Activated B cell treated with CpG ODN at 0.5 μM for 24 hours (primary cell): ENCODE data around the gene ANKHD1. TPM values are rescaled to one million over a fixed set of nuclear protein-coding genes. Genes with fewer than 3 reads are reported as not detected.

Experiments
- ATAC-seq: fragments of 200-7000 bp; cut with Tn5 transposase; one replicate; pipeline ENCODE4 v1.10.0; 2021; ENCODE audit warnings: low read depth, mild to moderate bottlenecking, moderate library complexity
- CTCF ChIA-PET: fragments of 350-600 bp; sonication (Branson Sonifier 250); formaldehyde crosslinking; loops from one replicate; lab custom pipeline; 2021; ENCODE audit warnings: antibody characterized with exemption; lab: Charles Lee
- POLR2A ChIA-PET: fragments of 350-600 bp; sonication (Branson Sonifier 250); formaldehyde crosslinking; loops from one replicate; lab custom pipeline; 2021; ENCODE audit warnings: antibody characterized with exemption; lab: Charles Lee
- DNase-seq: peaks from one replicate; pipeline ENCODE4 v3.0.0; 2022
- H3K27ac Mint-ChIP-seq: one replicate; pipeline ENCODE4 v1.8.0; 2020; ENCODE audit warnings: mixed read lengths
- H3K27me3 Mint-ChIP-seq: one replicate; pipeline ENCODE4 v1.8.0; 2021; ENCODE audit warnings: mixed read lengths
- H3K36me3 Mint-ChIP-seq: one replicate; pipeline ENCODE4 v1.8.0; 2021; ENCODE audit warnings: low read depth, mixed read lengths
- H3K4me1 Mint-ChIP-seq: one replicate; pipeline ENCODE4 v1.8.0; 2021; ENCODE audit warnings: mixed read lengths
- H3K4me3 Mint-ChIP-seq: one replicate; pipeline ENCODE4 v1.8.0; 2020; ENCODE audit warnings: mild to moderate bottlenecking, mixed read lengths
- H3K9me3 Mint-ChIP-seq: one replicate; pipeline ENCODE4 v1.8.0; 2020; ENCODE audit warnings: mixed read lengths
- CTCF ChIP-seq: fragments of 200-600 bp; IDR thresholded peaks from one replicate; pipeline ENCODE4 v1.8.0; 2022; ENCODE audit warnings: antibody characterized with exemption, mild to moderate bottlenecking
- intact Hi-C: fragments of 100-400 bp; cut with micrococcal nuclease; formaldehyde crosslinking; loops from one replicate; pipeline ENCODE4 v1.15.1; 2024
- total RNA-seq: library from RNA; stranded (reverse); gene quantifications from 2 replicates; pipeline ENCODE4 v1.2.3, GENCODE V29; 2022

Gene ANKHD1
- total RNA-seq, 1 donor from 2014 or later = 187 TPM

DNA sequence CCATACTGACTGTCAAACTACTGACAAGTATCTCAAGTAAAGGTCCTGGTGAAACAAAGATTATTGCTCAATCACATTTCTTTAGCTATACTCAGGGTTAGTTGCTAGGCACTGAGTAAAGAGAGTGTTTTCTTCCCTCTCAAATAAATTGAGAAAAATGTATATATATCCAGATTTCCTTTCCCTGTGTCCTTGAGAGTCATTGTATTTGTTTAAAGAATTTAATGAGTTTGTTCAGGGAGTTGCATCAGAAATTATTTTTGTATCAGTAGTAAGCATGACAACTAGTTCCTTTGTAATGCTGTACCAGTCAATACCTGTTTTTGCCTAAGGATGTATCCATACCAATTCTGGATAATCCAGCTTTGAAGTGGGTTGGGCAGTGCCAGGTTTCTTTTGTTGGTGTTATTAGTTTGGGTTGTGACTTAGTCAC is 3.2 kb upstream of the ANKHD1 start:
- TF ChIP-seq CTCF = no peak
- Mint-ChIP-seq H3K27ac (no peak overlapping the region), H3K27me3 (no peaks in the 10 kb centered on the region), H3K4me3 (no peak overlapping the region), H3K9me3 (no peaks in the 10 kb centered on the region), H3K4me1 (peaks cover 16% of the 10 kb centered on the region), H3K36me3 (peaks cover 2% of the 10 kb centered on the region)
- ChIA-PET CTCF (no interaction called here), POLR2A (no interaction called here)
- intact Hi-C loops = no loop called here
- DNase-seq = no peak
- ATAC-seq = no peak

GRCh38 chr5:140399979-140400729 is 1.5 kb upstream of the ANKHD1 start:
- no peak overlapping the region for H3K4me3 Mint-ChIP-seq
- ATAC-seq (no peak), DNase-seq (no peak)
- TF ChIP-seq CTCF = no peak
- H3K4me1 Mint-ChIP-seq = peaks cover 31% of the 10 kb centered on the region
- intact Hi-C loops = loop anchor here (2.0 to 10.0 kb wide), 6 partner anchors 42 to 1857 kb away; partner anchors contain the start of genes EIF4EBP3, ETF1, HDAC3 and RELL2
- H3K27me3 Mint-ChIP-seq = no peaks in the 10 kb centered on the region
- no peaks in the 10 kb centered on the region for H3K9me3 Mint-ChIP-seq
- CTCF ChIA-PET = interaction anchor here (1.3 kb wide), 1 partner anchor 27 kb away, joined by 6 read pairs; no protein-coding TSS in a partner anchor
- no peak overlapping the region for H3K27ac Mint-ChIP-seq
- H3K36me3 Mint-ChIP-seq = peaks cover 7% of the 10 kb centered on the region
- POLR2A ChIA-PET = interaction anchor here (1.0 to 4.0 kb wide), 15 partner anchors 33 to 1857 kb away, joined by 3 to 43 read pairs (median 5); partner anchors contain the start of genes EIF4EBP3, ETF1, HARS1 and HARS2

GRCh38 chr5:140400730-140401361 is 787 bp upstream of the ANKHD1 start:
- Mint-ChIP-seq H3K27me3 (no peaks in the 10 kb centered on the region), H3K4me3 (no peak overlapping the region), H3K36me3 (peaks cover 9% of the 10 kb centered on the region), H3K9me3 (no peaks in the 10 kb centered on the region), H3K27ac (no peak overlapping the region), H3K4me1 (peaks cover 33% of the 10 kb centered on the region)
- TF ChIP-seq CTCF = no peak
- ChIA-PET CTCF (interaction anchor here (0.9 to 1.3 kb wide), 2 partner anchors 28 to 310 kb away, joined by 3 to 6 read pairs; no protein-coding TSS in a partner anchor), POLR2A (interaction anchor here (0.6 to 4.0 kb wide), 23 partner anchors 8 to 1858 kb away, joined by 3 to 43 read pairs (median 4); partner anchors contain the start of genes EIF4EBP3, ETF1, HARS1 and HARS2)
- intact Hi-C loops = loop anchor here (1.0 to 10.0 kb wide), 16 partner anchors 41 to 1858 kb away; partner anchors contain the start of genes APBB3, CYSTM1, EIF4EBP3 and ETF1
- peak; percentile 67 for ATAC-seq
- peak; percentile 77 for DNase-seq

DNA sequence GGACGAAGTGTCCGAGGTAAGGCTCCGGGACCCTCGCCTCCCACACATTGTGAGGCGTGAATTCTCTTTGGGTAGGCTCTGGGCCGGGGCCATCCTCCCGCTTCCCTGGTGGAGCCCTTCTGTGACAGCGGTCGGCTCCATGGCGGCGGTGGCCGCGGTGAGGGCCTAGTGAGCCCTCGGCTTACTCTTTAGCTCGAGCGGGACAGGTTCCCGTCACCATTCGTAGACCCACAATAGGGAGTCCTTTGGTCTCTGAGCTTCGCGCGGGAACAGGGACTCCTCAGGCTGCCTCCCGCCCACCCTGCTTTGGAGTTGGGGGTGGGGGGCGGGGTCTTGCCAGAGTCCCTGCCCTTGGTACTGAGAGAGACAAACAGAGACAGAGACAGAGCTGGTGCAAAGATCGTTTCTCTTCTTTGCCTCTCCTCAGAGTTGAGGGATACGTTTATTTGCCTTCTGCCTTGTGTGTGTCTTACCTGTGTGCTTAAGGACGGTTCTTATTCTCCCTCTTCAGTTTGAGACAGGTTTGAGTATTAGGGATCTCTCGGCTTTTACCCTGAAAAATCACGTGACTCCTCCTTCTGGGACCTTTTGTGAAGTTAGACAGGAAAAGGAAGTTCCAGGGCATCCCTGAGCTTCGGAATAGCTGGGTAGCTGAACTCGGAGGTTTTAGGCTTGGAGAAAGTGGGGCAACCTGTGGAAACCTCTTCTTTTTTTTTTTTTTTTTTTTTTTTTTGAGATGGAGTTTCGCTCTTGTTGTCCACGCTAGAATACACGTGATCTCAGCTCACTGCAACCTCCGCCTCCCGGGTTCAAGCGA is 833 bp downstream of the ANKHD1 start:
- CTCF ChIA-PET = interaction anchor here (0.5 kb wide), 1 partner anchor 1476 kb away, joined by 3 read pairs; no protein-coding TSS in a partner anchor
- Mint-ChIP-seq H3K9me3 (no peaks in the 10 kb centered on the region), H3K4me3 (no peak overlapping the region), H3K27me3 (no peaks in the 10 kb centered on the region), H3K4me1 (peaks cover 41% of the 10 kb centered on the region), H3K27ac (no peak overlapping the region), H3K36me3 (peaks cover 13% of the 10 kb centered on the region)
- intact Hi-C loops = loop anchor here (5.0 to 10.0 kb wide), 4 partner anchors 40 to 1235 kb away; partner anchors contain the start of genes EIF4EBP3, HDAC3, RELL2 and SIL1
- POLR2A ChIA-PET = interaction anchor here (0.6 to 4.0 kb wide), 17 partner anchors 17 to 1827 kb away, joined by 3 to 43 read pairs (median 4); partner anchors contain the start of genes CD14, EIF4EBP3, HARS1 and HARS2
- ATAC-seq (no peak), DNase-seq (peak; percentile 47)
- no peak for TF ChIP-seq CTCF
